Nephron progenitor cell (in vitro differentiated cells): ENCODE measurements around the gene CSTPP1.

Experiments used
- DNase-seq: peaks from one replicate; pipeline ENCODE4 v3.0.0; 2021
- H3K27ac Mint-ChIP-seq: 2 replicates; pipeline ENCODE4 v1.8.0; 2021; ENCODE audit warnings: mild to moderate bottlenecking, moderate library complexity, mixed read lengths
- H3K27me3 Mint-ChIP-seq: 2 replicates; pipeline ENCODE4 v1.8.0; 2021; ENCODE audit warnings: mild to moderate bottlenecking, low read depth, mixed read lengths; ENCODE audit not compliant: poor library complexity
- H3K36me3 Mint-ChIP-seq: 2 replicates; pipeline ENCODE4 v1.8.0; 2021; ENCODE audit warnings: low read depth, mixed read lengths
- H3K4me1 Mint-ChIP-seq: 2 replicates; pipeline ENCODE4 v1.8.0; 2021; ENCODE audit warnings: mixed read lengths
- H3K4me3 Mint-ChIP-seq: 2 replicates; pipeline ENCODE4 v1.8.0; 2021; ENCODE audit warnings: mild to moderate bottlenecking, moderate library complexity, mixed read lengths
- H3K9me3 Mint-ChIP-seq: 2 replicates; pipeline ENCODE4 v1.8.0; 2021; ENCODE audit warnings: mild to moderate bottlenecking, moderate library complexity, mixed read lengths
- CTCF ChIP-seq: fragments of 200-600 bp; sonication (generic); IDR thresholded peaks from 2 replicates; pipeline ENCODE4 v1.5.0; 2021; ENCODE audit warnings: antibody characterized with exemption

Gene CSTPP1

GRCh38 chr11:47104261-47104950 is 167.8 kb downstream of the CSTPP1 start:
- DNase-seq = no peak
- H3K4me1 Mint-ChIP-seq = peaks cover 70% of the 10 kb centered on the region
- no peak overlapping the region for H3K4me3 Mint-ChIP-seq
- H3K9me3 Mint-ChIP-seq = no peaks in the 10 kb centered on the region
- H3K27ac Mint-ChIP-seq = peak overlapping the region; percentile 91
- TF ChIP-seq CTCF = no peak
- H3K36me3 Mint-ChIP-seq = no peaks in the 10 kb centered on the region
- no peaks in the 10 kb centered on the region for H3K27me3 Mint-ChIP-seq

DNA sequence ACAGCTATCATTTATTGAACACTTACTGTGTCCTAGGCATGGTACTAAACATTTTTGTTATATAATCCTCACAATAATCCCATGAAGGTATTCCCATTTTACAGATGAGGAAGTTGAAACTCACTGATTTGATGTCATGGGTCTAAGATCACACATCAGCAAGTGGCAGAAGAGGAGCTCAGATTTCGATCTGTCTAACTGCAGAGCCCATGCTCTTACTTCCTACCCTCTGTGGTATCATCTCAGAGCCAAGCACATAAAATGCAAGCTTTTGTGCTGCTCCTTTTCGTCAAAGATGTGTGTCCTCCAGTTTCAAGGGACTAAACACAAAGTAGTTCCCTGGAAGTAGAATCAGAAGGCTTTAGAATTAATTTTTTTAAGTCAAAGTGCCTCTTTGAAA is 169.0 kb downstream of the CSTPP1 start:
- H3K4me1 Mint-ChIP-seq = peaks cover 76% of the 10 kb centered on the region
- H3K27ac Mint-ChIP-seq = peak overlapping the region; percentile 76
- H3K36me3 Mint-ChIP-seq = no peaks in the 10 kb centered on the region
- no peak for TF ChIP-seq CTCF
- no peak overlapping the region for H3K4me3 Mint-ChIP-seq
- H3K9me3 Mint-ChIP-seq = no peaks in the 10 kb centered on the region
- DNase-seq = no peak
- H3K27me3 Mint-ChIP-seq = no peaks in the 10 kb centered on the region

GRCh38 chr11:47105974-47106373 is 169.4 kb downstream of the CSTPP1 start:
- peak overlapping the region; percentile 76 for H3K27ac Mint-ChIP-seq
- no peak overlapping the region for H3K4me3 Mint-ChIP-seq
- H3K9me3 Mint-ChIP-seq = no peaks in the 10 kb centered on the region
- H3K36me3 Mint-ChIP-seq = no peaks in the 10 kb centered on the region
- DNase-seq = no peak
- no peak for TF ChIP-seq CTCF
- H3K4me1 Mint-ChIP-seq = peaks cover 80% of the 10 kb centered on the region
- H3K27me3 Mint-ChIP-seq = no peaks in the 10 kb centered on the region

DNA sequence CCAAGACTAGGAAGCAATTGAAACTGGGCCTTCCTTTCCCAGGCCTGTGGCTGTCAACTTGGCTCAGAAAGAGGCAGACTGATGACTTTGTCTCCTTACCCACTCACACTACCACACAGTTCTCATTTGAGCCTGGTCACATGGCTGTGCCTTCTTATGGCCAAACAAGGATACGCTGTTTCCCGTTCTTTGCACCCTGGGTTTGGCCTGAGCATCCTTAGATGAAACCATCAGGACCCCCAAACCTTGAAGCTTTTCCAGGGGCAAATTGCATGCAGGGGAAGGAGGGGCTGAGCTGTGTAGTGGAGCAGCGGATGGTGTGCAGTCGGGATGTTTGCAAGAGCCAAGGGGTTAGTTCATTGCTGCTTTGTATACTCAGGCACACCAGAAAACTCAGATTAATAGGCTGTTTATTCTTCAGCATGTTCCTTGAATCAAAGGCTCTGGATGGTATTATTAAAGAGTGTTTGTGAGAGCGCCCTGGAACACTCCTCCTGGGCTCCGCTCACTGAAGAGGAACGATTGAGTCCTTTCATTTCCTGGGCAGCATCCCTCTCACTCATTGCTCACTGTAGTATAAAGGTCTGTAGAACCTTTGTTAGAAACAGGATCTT is 170.3 kb downstream of the CSTPP1 start:
- Mint-ChIP-seq H3K36me3 (no peaks in the 10 kb centered on the region), H3K4me3 (no peak overlapping the region), H3K9me3 (no peaks in the 10 kb centered on the region), H3K27me3 (no peaks in the 10 kb centered on the region), H3K4me1 (peaks cover 83% of the 10 kb centered on the region), H3K27ac (peak overlapping the region; percentile 97)
- no peak for TF ChIP-seq CTCF
- DNase-seq = no peak

GRCh38 chr11:47107744-47108143 is 171.2 kb downstream of the CSTPP1 start:
- Mint-ChIP-seq H3K4me3 (no peak overlapping the region), H3K4me1 (peaks cover 82% of the 10 kb centered on the region), H3K36me3 (peaks cover 3% of the 10 kb centered on the region), H3K27me3 (no peaks in the 10 kb centered on the region), H3K9me3 (peaks cover under 1% of the 10 kb centered on the region), H3K27ac (peak overlapping the region; percentile 44)
- no peak for TF ChIP-seq CTCF
- DNase-seq = no peak

DNA sequence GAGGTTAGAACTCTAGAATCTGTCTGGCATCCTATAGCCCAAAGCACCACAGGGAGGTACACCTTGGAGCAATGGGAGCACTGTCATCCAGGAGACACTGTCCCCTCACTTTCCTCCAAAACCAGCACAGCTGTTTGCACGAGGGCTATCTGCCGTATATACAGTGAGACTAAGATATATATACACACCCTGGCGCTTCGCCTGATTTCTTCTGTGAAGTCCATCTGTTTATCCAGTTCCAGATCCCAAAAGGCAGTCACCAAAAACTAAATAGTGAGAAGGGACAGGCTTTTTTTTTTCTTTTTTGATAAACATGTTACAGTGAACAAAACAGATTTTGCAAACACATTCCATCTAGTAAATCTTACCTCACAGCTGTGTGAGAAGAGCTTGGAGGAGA is 171.7 kb downstream of the CSTPP1 start:
- no peak overlapping the region for H3K27ac Mint-ChIP-seq
- TF ChIP-seq CTCF = no peak
- H3K4me3 Mint-ChIP-seq = no peak overlapping the region
- H3K36me3 Mint-ChIP-seq = peaks cover 8% of the 10 kb centered on the region
- no peak for DNase-seq
- peaks cover 80% of the 10 kb centered on the region for H3K4me1 Mint-ChIP-seq
- H3K27me3 Mint-ChIP-seq = no peaks in the 10 kb centered on the region
- peaks cover 5% of the 10 kb centered on the region for H3K9me3 Mint-ChIP-seq
